Activated CD4-positive, alpha-beta T cell treated with anti-CD3 and anti-CD28 coated beads for 48 hours (primary cell): ENCODE measurements around the gene POFUT1.
A peak's percentile ranks its signal among the peaks of the same experiment; 100 is the strongest.
"Not testable (repeated sequence)": the region's sequence is repeated elsewhere in the genome, so short reads cannot be mapped to it uniquely, and the experiment has no call there.

Experiments used
- DNase-seq: peaks from one replicate; pipeline ENCODE4 v3.0.0-alpha.2; 2020

Gene POFUT1

GRCh38 chr20:32236819-32237218 lies 29.1 kb downstream of the POFUT1 start:
- no peak for DNase-seq

GRCh38 chr20:32237419-32237818 lies 29.7 kb downstream of the POFUT1 start:
- no peak for DNase-seq

DNA sequence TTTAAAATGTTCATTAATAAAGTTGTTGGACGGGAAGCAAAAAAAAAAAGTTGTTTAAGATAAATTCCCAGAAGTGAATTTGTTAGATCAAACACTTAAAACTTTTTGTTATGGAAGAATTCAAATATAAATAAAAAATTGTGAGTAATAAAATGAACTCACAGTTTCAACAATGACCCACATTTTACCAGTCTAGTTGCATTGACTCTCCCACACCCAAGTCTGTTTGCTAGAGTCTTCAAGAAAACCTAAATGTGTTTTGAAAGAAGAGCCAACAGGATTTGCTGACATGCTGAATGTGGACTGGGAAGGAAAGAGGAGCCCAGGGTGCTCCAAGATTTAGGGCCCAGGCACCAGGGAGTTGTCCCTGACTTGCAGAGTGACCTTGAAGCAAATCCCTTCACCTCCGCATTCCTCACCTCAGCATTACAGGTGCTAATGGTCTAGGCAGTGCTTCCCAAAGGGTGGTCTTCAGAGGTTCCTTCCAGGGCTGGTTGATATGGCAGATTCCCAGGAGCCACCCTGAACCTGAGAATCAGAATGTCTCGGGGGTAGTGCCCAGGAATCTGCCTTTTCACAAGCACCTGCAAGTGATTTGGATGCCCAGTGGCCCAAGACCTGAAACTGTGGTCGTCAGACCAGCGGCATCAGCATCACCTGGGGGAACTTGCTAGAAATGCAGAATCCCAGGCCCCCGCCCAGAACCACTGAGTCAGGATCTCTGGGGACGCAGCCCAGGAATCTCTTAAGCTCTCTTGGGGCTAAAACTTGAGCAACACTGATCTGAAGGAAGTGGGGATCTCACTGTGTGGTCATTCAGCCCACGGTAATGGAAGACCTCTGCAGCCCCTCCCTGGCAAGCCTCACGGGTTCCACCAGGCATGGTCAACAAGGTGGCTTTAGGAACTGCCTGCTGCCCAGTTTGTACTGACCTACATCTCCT lies 31.1 kb downstream of the POFUT1 start:
- no peak for DNase-seq

GRCh38 chr20:32240205-32240604 lies 32.5 kb downstream of the POFUT1 start:
- DNase-seq: no peak

- no peak for DNase-seq
These were observed 34.1 kb downstream of the POFUT1 start for GRCh38 chr20:32241807-32242206.

DNA sequence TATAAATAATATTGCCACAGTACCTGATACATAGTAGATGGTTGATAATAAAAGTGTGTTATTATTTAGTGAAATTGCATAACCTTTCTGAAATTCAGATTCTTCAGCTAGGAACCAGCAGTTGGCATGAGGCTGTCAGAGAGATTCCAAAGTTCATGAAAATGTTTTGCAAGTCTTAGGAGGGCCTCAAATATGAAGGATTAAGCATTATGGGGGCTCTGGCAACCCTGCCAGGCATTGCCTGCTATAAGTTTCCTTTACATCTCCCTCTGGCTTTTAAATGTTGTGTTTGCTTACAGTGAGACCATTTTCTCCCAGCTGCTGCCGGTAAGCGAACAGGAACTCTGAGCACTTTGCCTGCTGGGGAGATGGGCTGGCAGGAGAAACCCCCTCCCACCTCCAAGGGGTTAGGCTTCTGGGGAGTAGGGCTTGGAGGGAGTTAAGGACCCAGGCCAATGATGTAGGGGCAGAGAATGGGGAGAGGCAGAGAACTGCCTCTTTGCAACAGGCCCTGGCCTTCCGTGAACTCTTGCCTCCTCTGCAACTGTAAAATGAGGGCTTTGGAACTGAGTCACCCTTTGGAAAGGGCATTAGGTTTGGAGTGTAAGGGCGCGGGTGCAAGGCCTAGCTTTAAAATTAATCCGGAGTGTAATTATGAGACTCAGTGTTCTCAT lies 36.6 kb downstream of the POFUT1 start:
- no peak for DNase-seq

DNA sequence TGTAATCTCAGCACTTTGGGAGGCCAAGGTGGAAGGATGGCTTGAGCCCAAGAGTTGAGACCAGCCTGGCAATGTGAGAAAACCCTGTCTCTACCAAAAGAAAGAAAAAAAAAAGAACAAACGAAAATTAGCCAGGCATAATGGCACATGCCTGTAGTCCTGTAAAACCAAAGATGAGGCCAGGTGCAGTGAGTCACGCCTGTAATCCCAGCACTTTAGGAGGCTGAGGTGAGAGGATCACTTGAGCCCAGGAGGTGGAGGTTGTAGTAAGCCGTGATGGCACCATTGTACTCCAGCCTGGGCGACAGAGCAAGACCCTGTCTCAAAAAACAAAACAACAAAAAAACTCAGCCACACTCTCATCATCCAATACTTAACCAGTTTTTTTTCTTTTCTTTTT lies 37.3 kb downstream of the POFUT1 start:
- DNase-seq: no peak

DNA sequence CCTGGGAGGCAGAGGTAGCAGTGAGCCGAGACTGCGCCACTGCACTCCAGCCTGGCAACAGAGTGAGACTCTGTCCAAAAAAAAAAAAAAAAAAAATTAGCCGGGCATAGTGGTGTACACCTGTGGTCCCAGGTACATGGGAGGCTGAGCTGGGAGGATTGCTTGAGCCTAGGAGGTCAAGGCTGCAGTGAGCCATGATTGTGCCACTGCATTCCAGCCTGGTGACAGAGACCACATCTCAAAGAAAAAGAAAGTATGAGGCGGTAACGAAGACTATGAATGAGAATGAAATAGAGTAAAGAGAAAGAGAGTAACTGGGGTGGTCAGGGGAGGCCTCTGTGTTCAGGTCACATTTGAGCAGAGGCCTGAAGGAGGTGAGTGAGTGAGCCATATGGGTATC lies 38.5 kb downstream of the POFUT1 start:
- not testable (repeated sequence) for DNase-seq

DNA sequence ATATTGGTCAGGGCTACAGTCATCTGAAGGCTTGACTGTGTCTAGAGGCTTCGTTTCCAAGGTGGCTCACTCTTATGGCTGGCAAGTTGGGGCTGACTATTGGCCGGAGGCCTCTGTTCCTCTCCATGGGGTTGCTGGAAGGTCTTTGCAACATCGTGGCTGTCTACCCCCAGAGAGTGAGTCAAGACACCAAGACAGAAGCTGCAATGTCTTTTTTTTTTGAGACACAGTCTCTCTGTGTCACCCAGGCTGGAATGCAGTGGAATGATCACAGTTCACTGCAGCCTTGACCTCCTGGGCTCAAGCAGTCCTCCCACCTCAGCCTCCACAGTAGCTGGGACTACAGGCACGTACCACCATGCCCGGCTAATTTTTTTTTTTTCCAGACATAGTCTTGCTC lies 40.4 kb downstream of the POFUT1 start:
- DNase-seq: peak; percentile 25

DNA sequence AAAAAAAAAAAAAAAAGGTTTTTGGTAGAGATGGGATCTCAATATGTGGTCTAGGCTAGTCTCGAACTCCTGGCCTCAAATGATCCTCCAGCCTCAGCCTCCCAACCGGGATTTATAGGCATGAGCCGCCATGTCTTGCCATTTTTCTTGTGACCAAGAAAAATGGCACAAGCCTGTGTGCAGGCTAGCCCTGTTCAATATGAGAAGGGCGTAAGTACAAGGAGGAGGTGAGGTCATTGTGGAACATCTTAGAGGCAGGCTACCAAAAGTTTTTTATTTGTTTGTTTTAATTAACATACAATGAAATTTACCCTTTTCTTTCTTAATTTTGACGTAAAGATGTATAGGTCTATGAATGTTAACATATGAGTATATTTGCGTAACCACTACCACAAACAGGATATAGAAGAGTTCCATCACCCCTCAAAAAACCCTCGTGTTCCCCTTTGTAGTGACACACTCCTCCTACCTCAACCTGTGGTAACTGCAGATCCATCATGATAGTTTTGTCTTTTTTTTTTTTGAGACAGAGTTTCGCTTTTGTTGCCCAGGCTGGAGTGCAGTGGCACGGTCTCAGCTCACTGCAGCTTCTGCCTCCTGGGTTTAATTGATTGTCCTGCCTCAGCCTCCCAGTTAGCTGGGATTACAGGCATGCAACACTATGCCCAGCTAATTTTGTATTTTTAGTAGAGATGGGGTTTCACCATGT lies 41.5 kb downstream of the POFUT1 start:
- peak; percentile 46 for DNase-seq

- peak; percentile 18 for DNase-seq
These were observed 43.8 kb downstream of the POFUT1 start for GRCh38 chr20:32251470-32251869.

DNA sequence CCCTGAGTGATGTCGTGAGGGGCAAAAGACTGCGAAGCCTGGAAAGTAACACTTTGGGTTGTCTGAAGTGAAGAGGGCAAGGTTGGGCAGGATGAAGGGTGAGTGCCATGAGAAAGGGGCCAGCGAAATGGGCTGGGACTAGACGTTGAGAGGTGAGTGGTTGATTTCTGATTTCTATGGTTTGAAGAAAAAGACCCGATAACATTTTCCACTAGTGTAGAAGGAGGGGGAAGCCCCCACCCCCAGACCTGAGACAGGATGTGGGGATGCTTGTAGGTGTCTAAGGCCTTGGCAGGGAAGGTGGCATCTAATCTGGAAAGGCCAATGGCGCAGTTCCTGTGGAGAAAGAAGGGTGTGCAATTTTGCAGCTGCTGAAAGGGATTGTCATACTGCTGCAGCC lies 44.5 kb downstream of the POFUT1 start:
- DNase-seq: peak; percentile 93

DNA sequence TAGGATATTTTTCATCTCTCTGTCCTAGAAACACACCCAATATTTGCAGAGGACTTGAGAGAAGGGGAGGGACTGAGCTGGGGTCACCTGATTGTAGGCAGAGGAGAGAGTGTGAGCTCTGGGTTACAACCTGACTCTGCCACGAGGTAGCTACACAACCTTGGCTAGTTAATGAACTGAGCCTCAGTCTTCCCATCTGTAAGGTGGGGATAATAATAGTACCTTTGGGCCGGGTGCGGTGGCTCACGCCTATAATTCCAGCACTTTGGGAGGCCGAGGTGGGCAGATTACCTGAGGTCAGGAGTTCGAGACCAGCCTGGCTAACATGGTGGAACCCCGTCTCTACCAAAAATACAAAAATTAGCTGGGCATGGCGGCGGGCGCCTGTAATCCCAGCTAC lies 53.3 kb downstream of the POFUT1 start:
- not testable (repeated sequence) for DNase-seq

DNA sequence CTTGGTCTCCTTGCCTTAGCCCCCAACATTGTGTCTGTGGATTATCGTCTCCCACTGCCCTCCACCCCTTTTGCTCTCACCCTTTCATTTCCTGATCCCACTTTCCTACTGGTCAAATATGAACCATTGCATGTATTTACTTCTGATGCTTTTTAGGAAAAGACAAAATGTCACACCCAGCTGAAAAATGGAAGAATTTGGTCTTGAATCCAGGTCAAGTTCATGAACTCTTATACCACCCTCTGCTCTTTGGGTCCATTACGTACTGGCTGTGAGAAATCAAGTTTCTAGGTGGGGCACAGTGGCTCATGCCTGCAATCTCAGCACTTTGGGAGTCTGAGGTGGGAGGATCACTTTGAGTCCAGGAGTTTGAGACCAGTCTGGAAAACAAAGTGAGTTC lies 54.0 kb downstream of the POFUT1 start:
- no peak for DNase-seq

DNA sequence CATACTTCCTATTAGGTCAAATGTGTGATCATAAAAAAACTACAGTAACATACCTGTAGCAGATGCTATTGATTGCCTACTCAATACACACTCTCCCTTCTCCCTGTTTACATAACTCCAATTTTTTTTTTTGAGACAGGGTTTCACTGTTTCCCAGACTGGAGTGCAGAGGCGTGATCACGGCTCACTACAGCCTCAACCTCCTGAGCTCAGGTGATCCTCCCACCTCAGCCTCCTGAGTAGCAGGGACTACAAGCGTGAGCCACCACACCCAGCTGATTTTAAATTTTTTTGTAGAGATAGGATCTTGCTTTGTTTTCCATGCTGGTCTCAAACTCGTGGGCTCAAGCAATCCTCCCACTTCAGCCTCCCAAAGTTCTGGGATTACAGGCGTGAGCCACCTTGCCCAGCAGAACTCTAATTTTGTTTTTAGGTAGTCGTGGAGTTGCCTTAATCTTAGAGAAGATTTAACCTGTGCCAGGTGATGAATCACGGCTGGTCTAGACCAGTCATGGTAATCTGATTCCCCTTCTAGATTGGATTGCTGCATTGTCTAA lies 55.8 kb downstream of the POFUT1 start:
- no peak for DNase-seq

DNA sequence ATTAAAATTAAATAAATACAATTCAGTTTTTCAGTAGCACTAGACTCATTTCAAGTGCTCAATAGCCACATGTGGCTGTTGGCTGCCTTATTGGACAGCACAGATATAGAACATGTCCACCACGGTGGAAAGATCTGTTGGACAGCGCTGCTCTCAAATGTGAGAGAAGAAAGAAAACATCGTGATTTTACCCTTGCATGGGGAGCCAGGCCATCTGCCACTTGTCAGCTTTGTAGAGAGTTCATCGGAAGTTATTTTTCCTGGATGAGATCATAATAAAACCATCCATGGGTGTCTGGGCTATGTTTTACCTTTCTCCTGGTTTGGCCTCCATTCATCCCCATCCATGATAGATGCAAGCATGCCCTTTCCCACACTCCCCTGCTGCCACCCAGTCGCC lies 63.9 kb downstream of the POFUT1 start:
- no peak for DNase-seq

- no peak for DNase-seq
These were observed 66.7 kb downstream of the POFUT1 start for GRCh38 chr20:32274359-32274758.

- DNase-seq: not testable (repeated sequence)
These were observed 67.5 kb downstream of the POFUT1 start for GRCh38 chr20:32275163-32275562.

DNA sequence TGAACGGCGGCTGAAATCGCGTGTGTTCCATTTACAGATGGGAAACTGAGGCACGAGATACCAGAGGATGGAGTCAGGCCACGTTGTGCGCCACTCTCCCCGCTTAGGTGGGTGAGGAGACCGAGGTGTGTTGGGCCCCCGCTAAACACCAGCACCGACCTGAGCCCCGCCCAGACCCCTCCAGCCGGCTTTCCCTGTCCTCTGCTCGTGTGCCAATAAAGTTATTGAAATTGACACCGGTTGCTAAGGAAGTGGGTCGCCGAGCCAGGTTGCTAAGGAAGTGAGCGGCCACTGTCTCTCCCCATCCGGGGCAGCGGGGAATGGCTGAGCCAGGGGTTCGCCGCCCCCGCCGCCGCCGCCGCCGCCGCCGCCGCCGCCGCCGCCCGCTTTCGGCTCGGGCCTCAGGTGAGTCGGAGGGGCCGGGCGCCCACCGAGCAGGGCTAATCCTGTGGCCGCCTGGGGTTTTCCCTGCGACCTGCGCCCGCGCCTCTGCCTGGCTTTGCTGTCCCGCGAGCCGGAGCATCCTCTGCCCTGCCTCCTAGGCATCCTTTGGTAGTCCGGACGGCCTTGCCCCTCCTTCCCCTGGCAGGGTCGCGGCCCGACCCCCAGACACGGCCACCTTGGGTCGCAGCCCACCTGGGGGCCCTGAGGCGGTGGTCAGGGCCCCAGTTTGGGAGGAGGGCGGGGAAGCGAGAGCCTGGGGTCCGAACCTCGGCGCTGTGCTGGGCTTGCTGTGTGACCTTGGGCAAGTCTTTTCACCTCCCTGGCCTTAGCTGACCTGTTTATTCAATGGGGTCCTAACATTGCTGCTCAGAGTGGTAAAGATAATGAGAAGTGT lies 69.9 kb downstream of the POFUT1 start, which contains the start of gene KIF3B:
Gene KIF3B (plus strand): TSS at position 291 of the 838 bp plus-strand sequence. CDS start 32,127 bp downstream, outside the sequence.
- DNase-seq: peak; percentile 91

- peak; percentile 37 for DNase-seq
These were observed 70.5 kb downstream of the POFUT1 start for GRCh38 chr20:32278199-32278643.

DNA sequence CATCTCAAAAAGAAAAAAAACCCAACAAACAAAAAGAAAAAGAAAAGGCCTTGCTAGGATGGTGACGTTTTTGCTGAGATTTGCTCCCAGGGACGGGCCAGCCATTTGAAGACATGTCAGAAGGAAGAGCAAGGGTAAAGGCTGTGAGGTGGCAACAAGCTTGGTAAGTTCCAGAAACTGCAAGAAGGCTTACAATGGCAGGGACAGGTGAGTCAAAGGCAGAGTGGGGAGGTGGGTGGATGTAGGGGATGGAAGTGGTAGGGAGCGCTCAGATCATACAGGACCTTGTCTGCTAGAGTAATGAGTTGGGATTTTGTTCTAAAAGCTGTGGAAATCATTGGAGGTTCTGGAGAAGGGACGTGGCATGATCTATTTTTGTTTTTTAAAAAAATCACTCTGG lies 74.0 kb downstream of the POFUT1 start:
- DNase-seq: peak; percentile 44

- DNase-seq: no peak
These were observed 74.8 kb downstream of the POFUT1 start for GRCh38 chr20:32282461-32282860.
